Measurements from ENCODE around the gene SPOCK1.
A peak's percentile ranks its signal among the peaks of the same experiment; 100 is the strongest.

Gene SPOCK1

GRCh38 chr5:137186759-137187461 is 312.2 kb downstream of the SPOCK1 start:
- no peak for DNase-seq

- no peak for DNase-seq
Observed at GRCh38 chr5:137185193-137185592, 313.9 kb downstream of the SPOCK1 start.

- DNase-seq, result no peak
Observed at GRCh38 chr5:137184734-137185133, 314.4 kb downstream of the SPOCK1 start.

GRCh38 chr5:137182576-137182975 is 316.6 kb downstream of the SPOCK1 start:
- no peak for DNase-seq

- no peak for DNase-seq
Observed at GRCh38 chr5:137181667-137182066, 317.5 kb downstream of the SPOCK1 start.

- no peak for DNase-seq
Observed at GRCh38 chr5:137179203-137179602, 319.9 kb downstream of the SPOCK1 start.

GRCh38 chr5:137176609-137177008 is 322.5 kb downstream of the SPOCK1 start:
- DNase-seq, result no peak

GRCh38 chr5:137176126-137176525 is 323.0 kb downstream of the SPOCK1 start:
- no peak for DNase-seq

GRCh38 chr5:137174196-137174595 is 324.9 kb downstream of the SPOCK1 start:
- DNase-seq, result no peak

- no peak for DNase-seq
Observed at GRCh38 chr5:137172258-137172657, 326.9 kb downstream of the SPOCK1 start.

GRCh38 chr5:137167187-137167586 is 331.9 kb downstream of the SPOCK1 start:
- DNase-seq, result no peak

GRCh38 chr5:137164961-137165360 is 334.2 kb downstream of the SPOCK1 start:
- no peak for DNase-seq

GRCh38 chr5:137164536-137164935 is 334.6 kb downstream of the SPOCK1 start:
- DNase-seq, result no peak

- no peak for DNase-seq
Observed at GRCh38 chr5:137158691-137159090, 340.4 kb downstream of the SPOCK1 start.

- DNase-seq, result no peak
Observed at GRCh38 chr5:137156180-137156579, 342.9 kb downstream of the SPOCK1 start.

GRCh38 chr5:137155261-137156000 is 343.7 kb downstream of the SPOCK1 start:
- DNase-seq, result no peak

- no peak for DNase-seq
Observed at GRCh38 chr5:137152616-137153015, 346.5 kb downstream of the SPOCK1 start.

- DNase-seq, result no peak
Observed at GRCh38 chr5:137148655-137149054, 350.5 kb downstream of the SPOCK1 start.

GRCh38 chr5:137148159-137148558 is 351.0 kb downstream of the SPOCK1 start:
- DNase-seq, result no peak

GRCh38 chr5:137147346-137147745 is 351.8 kb downstream of the SPOCK1 start:
- DNase-seq, result no peak

GRCh38 chr5:137146402-137146890 is 352.7 kb downstream of the SPOCK1 start:
- DNase-seq, result peak; percentile 59

GRCh38 chr5:137145721-137146120 is 353.4 kb downstream of the SPOCK1 start:
- DNase-seq, result no peak

GRCh38 chr5:137144656-137145055 is 354.5 kb downstream of the SPOCK1 start:
- no peak for DNase-seq
